AG04450 (cell line): ENCODE measurements around the gene REST. TPM values are rescaled to one million over a fixed set of nuclear protein-coding genes. Genes with fewer than 3 reads are reported as not detected.

Experiments used
- CTCF ChIA-PET: fragments of 300-600, 350-600 bp; formaldehyde crosslinking; extraction: SDS; loops from one replicate; lab custom pipeline; 2022; ENCODE audit warnings: antibody characterized with exemption, inconsistent platforms; lab: Charles Lee
- POLR2A ChIA-PET: fragments of 350-600 bp; formaldehyde crosslinking; extraction: SDS; loops from one replicate; lab custom pipeline; 2021; ENCODE audit warnings: antibody characterized with exemption, inconsistent platforms; lab: Yijun Ruan, JAX
- DNase-seq: peaks from one replicate; pipeline ENCODE4 v3.0.0-alpha.2; 2011; ENCODE audit warnings: low read depth, low spot score
- H3K27ac ChIP-seq: one replicate; pipeline ENCODE4 v1.5.1; 2012; ENCODE audit warnings: low read depth, low read length, control low read depth
- H3K27me3 ChIP-seq: one replicate; pipeline ENCODE4 v1.6.0; 2012; ENCODE audit warnings: low read length; ENCODE audit not compliant: control insufficient read depth, insufficient read depth
- H3K4me3 ChIP-seq: 2 replicates; pipeline ENCODE4 v1.5.1; 2011; ENCODE audit warnings: mild to moderate bottlenecking, low read depth, low read length, control low read depth
- H3K9me3 ChIP-seq: 2 replicates; pipeline ENCODE4 v1.5.1; 2012; ENCODE audit warnings: low read length; ENCODE audit not compliant: control insufficient read depth, insufficient read depth
- CTCF ChIP-seq: IDR thresholded peaks from 2 replicates; pipeline ENCODE4 v1.5.1; 2011; ENCODE audit warnings: low read depth, low read length, control low read depth, inconsistent platforms
- polyA plus RNA-seq: library from polyadenylated mRNA; depleted of rRNA; stranded (reverse); fragments of >200 nt; gene quantifications from 2 replicates; pipeline ENCODE4 v1.2.3, GENCODE V29; 2011

REST gene
- polyA plus RNA-seq, 1 experiment = 30.6 TPM

- no peaks in the 10 kb centered on the region for H3K27me3 ChIP-seq
- H3K9me3 ChIP-seq = no peaks in the 10 kb centered on the region
- ChIA-PET CTCF (no interaction called here), POLR2A (interaction anchor here (0.6 kb wide), 1 partner anchor 26 kb away, joined by 4 read pairs; no protein-coding TSS in a partner anchor)
- H3K27ac ChIP-seq = no peak overlapping the region
- no peak overlapping the region for H3K4me3 ChIP-seq
- DNase-seq = no peak
- TF ChIP-seq CTCF = no peak
Observed at GRCh38 chr4:56863441-56864139, 44.1 kb upstream of the REST start.

- CTCF ChIA-PET = interaction anchor here (0.7 kb wide), 1 partner anchor 35 kb away, joined by 3 read pairs; no protein-coding TSS in a partner anchor
- Histone ChIP-seq H3K27me3 (no peaks in the 10 kb centered on the region), H3K4me3 (no peak overlapping the region), H3K27ac (no peak overlapping the region), H3K9me3 (no peaks in the 10 kb centered on the region)
- peak; percentile 26 for DNase-seq
- POLR2A ChIA-PET = interaction anchor here (0.6 kb wide), 1 partner anchor 14 kb away, joined by 3 read pairs; no protein-coding TSS in a partner anchor
- no peak for TF ChIP-seq CTCF
Observed at GRCh38 chr4:56870946-56871345, 36.8 kb upstream of the REST start.

DNA sequence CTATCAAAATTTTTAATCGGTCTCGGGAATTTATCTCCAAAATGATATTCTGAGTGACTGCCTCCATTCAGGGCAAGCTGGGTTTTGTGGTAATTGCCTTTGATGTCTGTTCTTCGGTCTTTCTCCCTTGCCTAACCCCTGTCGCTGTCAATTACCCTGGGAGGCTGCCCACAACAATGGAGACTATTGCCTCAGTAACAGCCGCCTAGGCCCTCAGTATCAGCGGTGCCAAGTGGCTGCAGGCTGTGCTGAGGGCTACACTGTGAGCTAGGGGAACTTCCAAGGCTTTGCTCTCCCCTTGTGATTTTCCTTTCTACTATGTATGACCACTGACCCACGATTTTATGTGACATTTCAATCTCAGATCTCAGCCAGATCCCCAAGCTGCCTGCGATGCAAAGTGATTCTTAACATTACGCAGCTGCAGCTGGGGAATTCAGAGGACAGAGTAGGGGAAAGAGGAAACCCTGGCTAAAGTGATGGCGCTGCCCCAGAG is 36.3 kb upstream of the REST start:
- DNase-seq = no peak
- POLR2A ChIA-PET = interaction anchor here (0.6 kb wide), 1 partner anchor 14 kb away, joined by 3 read pairs; no protein-coding TSS in a partner anchor
- CTCF ChIA-PET = no interaction called here
- TF ChIP-seq CTCF = no peak
- Histone ChIP-seq H3K27me3 (no peaks in the 10 kb centered on the region), H3K4me3 (peak overlapping the region; percentile 20; the same call in 1 of the 2 replicates), H3K9me3 (no peaks in the 10 kb centered on the region), H3K27ac (peak overlapping the region; percentile 47)

DNA sequence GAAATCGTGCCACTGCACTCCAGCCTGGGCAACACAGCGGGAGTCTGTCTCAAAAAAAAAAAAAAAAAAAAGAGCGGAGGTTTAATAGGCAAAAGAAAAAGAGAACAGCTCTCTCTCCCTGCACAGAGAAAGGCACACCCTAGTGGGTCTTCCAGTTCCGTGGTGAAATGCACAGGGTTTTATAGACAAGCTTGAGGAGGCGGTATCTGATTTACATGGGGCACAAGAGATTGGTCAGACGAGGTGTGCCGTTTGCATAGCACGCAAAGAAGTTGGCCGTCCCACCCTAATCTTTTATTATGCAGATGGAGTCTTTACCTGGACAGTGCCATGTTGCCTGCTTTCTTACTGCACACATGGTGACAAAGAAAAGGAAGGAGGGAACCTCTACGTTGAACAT is 33.5 kb upstream of the REST start:
- TF ChIP-seq CTCF = no peak
- ChIA-PET CTCF (no interaction called here), POLR2A (no interaction called here)
- H3K4me3 ChIP-seq = no peak overlapping the region
- H3K27me3 ChIP-seq = no peaks in the 10 kb centered on the region
- no peak overlapping the region for H3K27ac ChIP-seq
- H3K9me3 ChIP-seq = no peaks in the 10 kb centered on the region
- DNase-seq = no peak

DNA sequence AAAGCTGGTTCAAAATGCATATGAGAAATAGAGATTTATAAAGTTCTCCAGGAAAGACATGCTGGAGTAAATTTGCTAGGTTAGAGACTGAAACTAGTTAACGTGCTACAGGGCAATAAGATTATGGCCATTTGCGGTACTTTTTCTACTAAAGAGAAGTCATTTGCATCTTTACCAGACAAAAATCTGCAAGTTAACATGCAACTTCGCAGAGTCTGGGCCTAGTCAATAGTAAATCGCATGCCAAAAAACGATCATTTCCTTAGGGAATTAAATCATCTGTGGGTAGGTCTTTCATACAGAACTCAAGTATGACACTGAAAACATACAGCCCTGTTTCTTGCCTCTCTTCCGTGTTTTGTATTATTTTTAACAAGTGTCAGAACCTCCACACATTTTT is 32.8 kb upstream of the REST start:
- CTCF ChIA-PET = interaction anchor here (0.6 kb wide), 1 partner anchor 9 kb away, joined by 4 read pairs; no protein-coding TSS in a partner anchor
- no peak overlapping the region for H3K4me3 ChIP-seq
- no peak overlapping the region for H3K27ac ChIP-seq
- no peaks in the 10 kb centered on the region for H3K9me3 ChIP-seq
- no peak for TF ChIP-seq CTCF
- DNase-seq = no peak
- no peaks in the 10 kb centered on the region for H3K27me3 ChIP-seq
- POLR2A ChIA-PET = interaction anchor here (0.6 kb wide), 1 partner anchor 408 kb away, joined by 3 read pairs; no protein-coding TSS in a partner anchor
